Neuronal stem cell (in vitro differentiated cells): ENCODE measurements around the gene ASCC1.

Source experiments
- DNase-seq: peaks from one replicate; pipeline ENCODE4 v3.0.0-alpha.2; 2013; ENCODE audit warnings: low spot score
- H2AFZ ChIP-seq: one replicate; pipeline ENCODE4 v1.6.1; 2013; ENCODE audit warnings: mild to moderate bottlenecking, low read length, inconsistent platforms
- H2AK5ac ChIP-seq: 2 replicates; pipeline ENCODE4 v1.6.1; 2013; ENCODE audit warnings: low read depth, mild to moderate bottlenecking, inconsistent platforms, low read length, moderate library complexity, mixed read lengths
- H2BK120ac ChIP-seq: 2 replicates; pipeline ENCODE4 v1.6.1; 2013; ENCODE audit warnings: low read depth, mild to moderate bottlenecking, inconsistent platforms, low read length, moderate library complexity, mixed read lengths
- H2BK12ac ChIP-seq: one replicate; pipeline ENCODE4 v1.6.1; 2013; ENCODE audit warnings: low read length, inconsistent platforms
- H2BK15ac ChIP-seq: 2 replicates; pipeline ENCODE4 v1.6.1; 2013; ENCODE audit warnings: mild to moderate bottlenecking, low read length, inconsistent platforms, mixed read lengths
- H2BK5ac ChIP-seq: one replicate; pipeline ENCODE4 v1.6.1; 2013; ENCODE audit warnings: inconsistent platforms, mild to moderate bottlenecking, low read length, moderate library complexity
- H3K14ac ChIP-seq: one replicate; pipeline ENCODE4 v1.6.1; 2013; ENCODE audit warnings: low read length, inconsistent platforms
- H3K18ac ChIP-seq: 2 replicates; pipeline ENCODE4 v1.6.1; 2013; ENCODE audit warnings: low read length, inconsistent platforms
- H3K23ac ChIP-seq: 2 replicates; pipeline ENCODE4 v1.6.1; 2013; ENCODE audit warnings: low read depth, mild to moderate bottlenecking, mixed read lengths, low read length, inconsistent platforms; ENCODE audit not compliant: poor library complexity
- H3K27ac ChIP-seq: replicated peaks from 3 replicates; pipeline ENCODE4 v1.5.1; 2013; ENCODE audit warnings: low read length, inconsistent platforms
- H3K27me3 ChIP-seq, 3 experiments: 2 replicates each; pipeline ENCODE4 v1.6.1; 2013; ENCODE audit warnings: low read length in 3 of 3, mild to moderate bottlenecking in 2 of 3, inconsistent platforms in 1 of 3, low read depth in 1 of 3, mixed read lengths in 1 of 3, moderate library complexity in 1 of 3; ENCODE audit not compliant: control insufficient read depth in 3 of 3, insufficient read depth in 3 of 3
- H3K36me3 ChIP-seq, 2 donors: replicated peaks in 1 of 2; 2 replicates each; pipeline ENCODE4 v1.6.1; 2013; ENCODE audit warnings: low read length in 2 of 2; ENCODE audit not compliant: control insufficient read depth in 2 of 2, insufficient read depth in 2 of 2
- H3K4ac ChIP-seq: 2 replicates; pipeline ENCODE4 v1.6.1; 2013; ENCODE audit warnings: inconsistent platforms, mild to moderate bottlenecking, low read length, moderate library complexity
- H3K4me1 ChIP-seq, 2 donors: 1 replicate in 1 of 2; 2 replicates in 1 of 2; pipeline ENCODE4 v1.6.1; 2013; ENCODE audit warnings: low read length in 2 of 2, low read depth in 1 of 2; ENCODE audit not compliant: control insufficient read depth in 2 of 2, insufficient read depth in 1 of 2
- H3K4me2 ChIP-seq: one replicate; pipeline ENCODE4 v1.6.1; 2013; ENCODE audit warnings: mild to moderate bottlenecking, low read length, inconsistent platforms; ENCODE audit not compliant: insufficient read depth, poor library complexity, severe bottlenecking
- H3K4me3 ChIP-seq, 2 donors: 2 replicates each; pipeline ENCODE4 v1.5.1; 2013; ENCODE audit warnings: low read length in 2 of 2, mild to moderate bottlenecking in 2 of 2, inconsistent platforms in 1 of 2, moderate library complexity in 1 of 2
- H3K79me1 ChIP-seq: one replicate; pipeline ENCODE4 v1.6.1; 2013; ENCODE audit warnings: low read depth, mild to moderate bottlenecking, inconsistent platforms, low read length, moderate library complexity
- H3K9ac ChIP-seq: one replicate; pipeline ENCODE4 v1.6.1; 2013; ENCODE audit warnings: mild to moderate bottlenecking, low read depth, low read length, inconsistent platforms; ENCODE audit not compliant: poor library complexity
- H3K9me3 ChIP-seq, 2 donors: replicated peaks in 1 of 2; 2 replicates each; pipeline versions ENCODE3 to v1.6.1; 2013; ENCODE audit warnings: low read length in 2 of 2, mild to moderate bottlenecking in 2 of 2, inconsistent platforms in 1 of 2, low read depth in 1 of 2, mixed read lengths in 1 of 2, moderate library complexity in 1 of 2; ENCODE audit not compliant: control insufficient read depth in 2 of 2, insufficient read depth in 1 of 2
- H4K8ac ChIP-seq: one replicate; pipeline ENCODE4 v1.6.1; 2013; ENCODE audit warnings: low read depth, mild to moderate bottlenecking, inconsistent platforms, low read length, moderate library complexity
- H4K91ac ChIP-seq: one replicate; pipeline ENCODE4 v1.6.1; 2013; ENCODE audit warnings: low read length, low read depth, mild to moderate bottlenecking, inconsistent platforms; ENCODE audit not compliant: poor library complexity
- WGBS, 2 donors: extraction: QIAGEN DNeasy Blood & Tissue Kit; methylation state at CpG; one replicate each; pipeline ENCODE4 v1.1.7; 2013; ENCODE audit warnings: missing lambda C conversion rate in 2 of 2, mixed read lengths in 1 of 2; ENCODE audit not compliant: insufficient read length in 2 of 2, insufficient replicate concordance in 1 of 2; ENCODE audit errors: extremely low coverage in 2 of 2; 5-methylcytosine and 5-hydroxymethylcytosine counted together

The ASCC1 gene

GRCh38 chr10:72099600-72099921, 116.5 kb downstream of the ASCC1 start:
- no peak overlapping the region for H3K18ac ChIP-seq

GRCh38 chr10:72098836-72099599, 117.1 kb downstream of the ASCC1 start:
- H4K91ac ChIP-seq = no peak overlapping the region
- H3K79me1 ChIP-seq = no peaks in the 10 kb centered on the region
- no peak overlapping the region for H3K18ac ChIP-seq
- H2AK5ac ChIP-seq = no peak overlapping the region
- no peak overlapping the region for H2BK15ac ChIP-seq
- no peak overlapping the region for H4K8ac ChIP-seq
- no peak overlapping the region for H3K9ac ChIP-seq
- peaks cover 3 to 37% of the 10 kb centered on the region in 2 donors for H3K36me3 ChIP-seq
- no peak overlapping the region for H2BK12ac ChIP-seq
- no peak overlapping the region for H3K4me3 ChIP-seq
- no peak overlapping the region for H3K4me2 ChIP-seq
- no peak overlapping the region for H3K4ac ChIP-seq
- no peak overlapping the region for H2AFZ ChIP-seq
- H3K4me1 ChIP-seq = peaks cover 0 to 5% of the 10 kb centered on the region in 2 donors
- H3K27me3 ChIP-seq = no peaks in the 10 kb centered on the region
- no peak overlapping the region for H2BK120ac ChIP-seq
- no peak overlapping the region for H3K27ac ChIP-seq
- no peak overlapping the region for H2BK5ac ChIP-seq
- no peak overlapping the region for H3K23ac ChIP-seq
- H3K9me3 ChIP-seq = no peaks in the 10 kb centered on the region
- whole genome bisulfite sequencing, 2 donors = no CpG with 5 or more reads among the region's 6 CpGs
- no peak for DNase-seq
- no peak overlapping the region for H3K14ac ChIP-seq

More at GRCh38 chr10:72099600-72099921, 116.5 kb downstream of the ASCC1 start:
- no peaks in the 10 kb centered on the region for H3K9me3 ChIP-seq
- H2BK15ac ChIP-seq = no peak overlapping the region
- H4K91ac ChIP-seq = no peak overlapping the region
- peaks cover 3 to 37% of the 10 kb centered on the region in 2 donors for H3K36me3 ChIP-seq
- no peak overlapping the region for H3K4me2 ChIP-seq
- no peak overlapping the region for H2BK120ac ChIP-seq
- H2BK12ac ChIP-seq = no peak overlapping the region
- H2BK5ac ChIP-seq = no peak overlapping the region
- no peak overlapping the region for H3K23ac ChIP-seq
- H2AFZ ChIP-seq = no peak overlapping the region
- H3K4ac ChIP-seq = no peak overlapping the region
- H3K4me3 ChIP-seq = no peak overlapping the region
- no peak for DNase-seq
- no peak overlapping the region for H3K27ac ChIP-seq
- no peak overlapping the region for H4K8ac ChIP-seq
- H3K79me1 ChIP-seq = no peaks in the 10 kb centered on the region
- H3K4me1 ChIP-seq = peaks cover 0 to 5% of the 10 kb centered on the region in 2 donors
- no peak overlapping the region for H3K9ac ChIP-seq
- no CpG with 5 or more reads among the region's 10 CpGs for WGBS, 2 donors
- H3K14ac ChIP-seq = no peak overlapping the region
- no peak overlapping the region for H2AK5ac ChIP-seq
- no peaks in the 10 kb centered on the region for H3K27me3 ChIP-seq

- Histone ChIP-seq H2BK15ac (no peak overlapping the region), H3K4ac (no peak overlapping the region), H3K27ac (no peak overlapping the region), H3K9me3 (no peaks in the 10 kb centered on the region), H3K23ac (no peak overlapping the region), H2AK5ac (no peak overlapping the region), H3K4me3 (no peak overlapping the region), H4K91ac (no peak overlapping the region), H2AFZ (no peak overlapping the region), H4K8ac (no peak overlapping the region), H3K79me1 (no peaks in the 10 kb centered on the region), H3K14ac (no peak overlapping the region), H3K18ac (no peak overlapping the region), H3K9ac (no peak overlapping the region), H3K27me3 (no peaks in the 10 kb centered on the region), H3K4me1 (peaks cover 0 to 5% of the 10 kb centered on the region in 2 donors), H3K4me2 (no peak overlapping the region), H2BK120ac (no peak overlapping the region), H2BK5ac (no peak overlapping the region), H3K36me3 (peaks cover 3 to 37% of the 10 kb centered on the region in 2 donors), H2BK12ac (no peak overlapping the region)
- WGBS, 2 donors = no CpG with 5 or more reads among the region's 3 CpGs
- no peak for DNase-seq
Observed at GRCh38 chr10:72098301-72098835, 117.7 kb downstream of the ASCC1 start.

GRCh38 chr10:72097448-72098300, 118.4 kb downstream of the ASCC1 start:
- Histone ChIP-seq H2BK5ac (no peak overlapping the region), H3K9me3 (no peaks in the 10 kb centered on the region), H3K4ac (no peak overlapping the region), H3K4me1 (peaks cover 0 to 5% of the 10 kb centered on the region in 2 donors), H2AFZ (no peak overlapping the region), H3K4me3 (no peak overlapping the region), H3K14ac (no peak overlapping the region), H3K9ac (no peak overlapping the region), H2BK120ac (no peak overlapping the region), H2AK5ac (no peak overlapping the region), H3K23ac (no peak overlapping the region), H3K27ac (no peak overlapping the region), H3K27me3 (no peaks in the 10 kb centered on the region), H3K4me2 (no peak overlapping the region), H3K18ac (no peak overlapping the region), H4K91ac (no peak overlapping the region), H2BK15ac (no peak overlapping the region), H2BK12ac (no peak overlapping the region), H4K8ac (no peak overlapping the region), H3K79me1 (no peaks in the 10 kb centered on the region), H3K36me3 (peaks cover 3 to 37% of the 10 kb centered on the region in 2 donors)
- no CpG with 5 or more reads among the region's 9 CpGs for WGBS, 2 donors
- DNase-seq = no peak
